ENCODE results near the gene ECEL1.

DNA sequence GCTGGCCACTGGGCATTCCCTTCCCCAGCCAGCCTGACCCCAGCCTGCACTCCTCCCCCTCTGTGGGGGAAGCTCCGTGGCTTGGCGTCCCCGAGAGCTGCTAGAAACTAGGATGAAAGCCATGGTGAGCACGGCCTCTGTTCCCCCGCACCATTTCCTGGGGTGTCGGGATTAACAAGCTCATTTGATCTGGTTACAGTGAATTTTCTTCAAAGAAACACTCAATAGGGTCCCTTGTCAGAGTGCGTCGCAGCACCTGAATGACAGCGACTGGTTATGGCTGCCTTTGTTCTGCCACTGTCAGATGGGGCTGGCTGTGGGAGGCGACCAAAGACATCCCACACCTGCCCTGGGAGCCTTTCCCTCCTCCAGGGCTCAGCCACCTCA lies 39.3 kb downstream of the ECEL1 start:
- no peak for TF ChIP-seq POLR2AphosphoS5 (IDR thresholded peaks at IDR 0.05)
- TF ChIP-seq EP300 (IDR thresholded peaks at IDR 0.05) = no peak
